Germinal center (tissue), 1 donor: Measurements from ENCODE around the gene YBEY.
"Not testable (repeated sequence)": the region's sequence is repeated elsewhere in the genome, so short reads cannot be mapped to it uniquely, and the experiment has no call there.

Source experiments
- DNase-seq: peaks from one replicate; pipeline ENCODE4 v3.0.0; 2012; ENCODE audit warnings: mixed read lengths, low spot score

YBEY gene, protein sequence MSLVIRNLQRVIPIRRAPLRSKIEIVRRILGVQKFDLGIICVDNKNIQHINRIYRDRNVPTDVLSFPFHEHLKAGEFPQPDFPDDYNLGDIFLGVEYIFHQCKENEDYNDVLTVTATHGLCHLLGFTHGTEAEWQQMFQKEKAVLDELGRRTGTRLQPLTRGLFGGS

DNA sequence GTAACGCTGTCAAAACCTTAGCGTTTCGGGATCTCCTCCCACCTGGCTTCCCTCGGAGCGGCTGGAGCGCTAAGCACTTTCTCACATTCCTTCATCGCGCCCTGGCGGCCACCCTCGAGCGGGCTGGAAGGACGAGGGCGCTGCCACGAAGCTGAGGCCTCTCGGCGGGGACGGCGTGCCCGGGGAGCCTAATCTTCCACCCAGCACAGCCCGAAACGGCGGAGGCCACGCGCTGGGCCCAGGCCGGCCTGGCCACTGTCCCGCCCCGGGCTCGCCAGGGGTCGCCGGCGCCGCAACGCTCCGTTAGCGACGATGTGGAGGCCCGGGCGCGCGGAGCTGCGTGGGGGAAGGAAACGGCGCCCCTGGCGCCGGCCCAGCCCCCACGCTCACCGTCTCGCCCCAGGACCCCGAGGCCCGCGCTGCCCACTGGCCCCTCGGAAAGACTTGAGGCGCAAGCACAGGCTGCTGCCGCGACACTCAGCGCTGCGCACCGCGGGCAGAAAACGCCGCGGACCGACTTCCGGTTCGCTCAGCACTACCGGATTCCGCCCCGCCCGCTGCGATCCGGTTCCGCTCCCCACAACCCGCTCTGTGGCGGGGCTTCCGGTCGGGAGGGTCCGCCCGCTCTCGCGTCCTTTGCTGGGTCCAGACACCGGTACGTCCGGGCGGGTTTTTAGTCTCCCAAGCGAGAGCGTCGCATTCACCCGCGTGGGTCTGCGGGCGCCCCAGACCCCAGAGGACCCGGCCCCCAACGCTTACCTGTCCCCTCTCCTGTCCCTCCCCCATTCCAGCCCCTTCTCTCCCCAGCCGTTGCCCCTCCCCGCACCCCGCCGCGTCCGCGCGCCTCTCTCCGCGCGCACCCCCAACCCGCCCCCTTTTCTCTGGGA is at the start of gene YBEY:
Gene YBEY, plus strand, starts transcription at position 582 of the 887 bp plus-strand sequence. CDS start 572 bp downstream, outside the sequence.
- peak; percentile 91 for DNase-seq

DNA sequence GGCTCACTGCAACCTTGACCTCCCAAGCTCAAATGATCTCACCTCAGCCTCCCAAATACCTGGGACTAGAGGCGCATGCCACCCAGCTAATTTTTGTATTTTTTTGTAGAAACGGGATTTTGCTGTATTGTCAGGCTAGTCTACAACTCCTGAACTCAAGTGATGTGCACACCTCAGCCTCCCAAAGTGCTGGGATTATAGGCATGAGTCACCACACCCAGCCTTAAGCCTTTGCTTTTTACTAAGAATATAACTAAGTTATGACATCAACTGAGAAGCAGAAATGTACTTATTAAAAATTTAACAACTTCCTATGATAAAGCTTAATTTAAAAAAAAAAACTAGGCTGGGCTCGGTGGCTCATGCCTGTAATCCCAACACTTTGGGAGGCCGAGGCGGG is 48.7 kb upstream of the YBEY start:
- DNase-seq: no peak

DNA sequence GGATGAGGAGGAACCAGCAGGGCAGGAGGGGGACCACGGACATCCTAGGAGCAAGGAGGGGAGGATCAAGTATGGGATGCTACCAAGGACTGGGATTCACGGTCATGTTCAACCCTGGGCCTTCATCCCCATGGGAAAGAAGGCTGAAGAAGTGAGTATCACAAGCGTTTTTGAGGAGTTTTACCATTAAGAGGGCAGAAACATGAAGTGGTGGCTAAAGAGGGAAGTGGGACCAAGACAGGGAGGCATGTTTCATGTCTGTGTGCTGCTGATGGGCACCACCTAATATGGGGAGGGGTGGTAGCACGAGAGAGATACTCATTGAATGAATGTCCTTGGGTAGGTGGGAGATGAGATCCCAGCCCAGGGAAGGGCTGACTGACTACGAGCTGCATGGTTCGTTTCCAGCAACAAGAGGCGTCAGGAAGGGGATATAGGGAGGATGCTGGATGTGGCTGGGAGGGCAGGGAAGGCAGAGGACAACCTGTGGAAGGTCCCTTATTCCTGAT is 46.3 kb upstream of the YBEY start:
- no peak for DNase-seq

DNA sequence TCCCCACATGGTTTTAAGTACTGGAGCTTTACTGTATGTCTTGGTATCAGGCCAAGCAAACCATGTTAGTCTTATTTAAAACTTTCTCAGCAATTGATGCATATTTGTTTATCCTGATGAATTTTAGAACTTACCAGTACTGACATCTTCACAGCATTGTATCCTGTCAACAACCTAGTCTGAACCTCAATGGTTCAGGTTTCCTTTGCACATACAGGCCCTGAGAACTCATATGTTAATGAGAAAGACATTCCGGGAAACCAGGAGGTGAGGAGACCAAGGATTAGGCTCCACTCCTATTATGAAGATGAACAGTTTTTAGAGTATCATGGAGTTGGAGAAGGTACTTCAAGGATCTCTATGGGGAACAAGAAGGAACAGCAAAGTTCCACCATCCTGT is 44.6 kb upstream of the YBEY start:
- DNase-seq: not testable (repeated sequence)

DNA sequence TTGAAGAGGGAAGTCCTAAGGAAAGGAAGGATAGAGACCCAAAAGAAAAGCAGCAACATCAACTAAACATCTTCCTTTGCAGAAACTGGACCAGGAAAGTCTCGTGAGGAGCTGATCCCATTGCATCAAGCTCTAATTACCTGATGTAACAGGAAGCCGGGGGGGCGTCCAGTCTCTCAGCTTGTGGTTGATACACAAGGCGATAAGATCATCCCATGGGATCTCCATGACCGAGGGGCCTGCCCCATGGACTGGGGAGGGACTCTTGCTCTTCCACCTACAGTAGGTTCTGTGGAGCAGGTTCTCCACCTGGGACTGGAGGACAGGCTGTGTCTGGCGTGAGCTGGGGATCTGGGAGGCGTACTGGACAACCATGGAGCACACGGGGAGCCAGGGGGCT is 42.8 kb upstream of the YBEY start:
- no peak for DNase-seq

DNA sequence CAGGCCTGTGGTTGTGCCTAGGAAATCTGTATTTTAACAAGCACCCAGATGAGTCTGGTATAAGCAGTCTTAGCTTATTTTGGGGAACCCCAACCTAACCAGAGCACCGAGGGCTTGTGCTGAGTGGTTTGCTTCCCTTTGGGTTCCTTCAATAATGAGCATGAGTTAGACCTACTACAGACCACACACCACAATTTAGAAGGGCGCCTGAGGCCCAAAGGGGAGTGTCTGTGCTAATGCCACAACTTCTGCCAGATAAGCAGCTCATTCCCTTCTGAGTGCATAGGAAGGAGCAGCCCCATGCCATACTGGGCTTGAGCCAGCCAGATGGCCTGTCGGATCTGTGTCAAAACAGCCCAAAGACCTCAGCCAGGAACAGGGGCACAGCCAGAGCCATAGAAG is 42.2 kb upstream of the YBEY start:
- no peak for DNase-seq

DNA sequence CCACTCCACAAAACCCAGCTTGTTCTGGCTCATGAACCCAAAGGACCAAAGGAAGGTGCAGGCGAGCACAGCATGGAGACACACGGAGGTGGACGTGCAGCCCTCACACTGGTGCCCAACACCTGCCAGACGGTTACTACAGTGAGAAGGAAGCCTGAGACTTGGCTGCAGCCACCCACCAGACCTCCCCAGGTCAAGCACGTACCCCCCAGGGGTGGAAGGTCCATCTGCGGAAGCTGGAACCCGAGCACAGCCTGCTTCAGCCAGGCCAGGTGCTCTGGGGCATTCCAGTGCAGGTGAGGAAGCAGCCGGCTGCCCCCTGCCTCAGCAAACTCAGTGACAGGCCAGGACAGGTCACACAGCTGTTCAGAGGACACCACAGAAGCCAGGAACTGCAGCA is 41.5 kb upstream of the YBEY start:
- DNase-seq: no peak

DNA sequence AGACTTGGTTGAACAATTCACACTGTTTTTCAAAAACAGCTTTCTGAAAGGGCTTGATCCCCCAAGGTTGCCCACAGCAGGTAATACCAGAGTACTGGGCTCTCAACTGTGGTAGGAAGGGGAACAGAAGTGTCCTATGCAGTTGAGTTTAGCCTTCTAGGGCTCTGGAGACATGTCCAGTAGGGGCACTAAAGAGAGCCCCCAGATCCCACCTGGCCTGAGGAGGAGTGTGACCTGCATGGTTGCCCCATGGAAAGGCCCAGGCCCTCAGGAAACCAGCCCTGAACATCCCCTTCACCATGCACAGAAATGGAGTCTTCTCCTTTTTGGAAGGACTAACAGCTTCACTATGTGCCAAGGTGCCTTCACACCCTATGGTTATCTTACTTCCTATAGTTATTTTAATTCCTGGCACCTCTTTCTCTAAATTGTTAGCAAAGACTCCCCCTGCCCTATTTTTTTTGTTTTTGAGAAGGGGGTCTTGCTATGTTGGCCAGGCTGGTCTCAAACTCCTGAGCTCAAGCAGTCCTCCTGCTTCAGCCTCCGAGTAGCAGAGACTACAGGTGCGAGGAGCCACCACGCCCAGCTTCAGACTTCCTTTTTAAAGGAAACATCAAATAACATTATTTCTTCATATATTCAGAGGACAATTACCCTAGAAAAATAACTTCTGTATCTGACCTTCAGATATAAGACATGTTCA is 40.8 kb upstream of the YBEY start:
- no peak for DNase-seq

DNA sequence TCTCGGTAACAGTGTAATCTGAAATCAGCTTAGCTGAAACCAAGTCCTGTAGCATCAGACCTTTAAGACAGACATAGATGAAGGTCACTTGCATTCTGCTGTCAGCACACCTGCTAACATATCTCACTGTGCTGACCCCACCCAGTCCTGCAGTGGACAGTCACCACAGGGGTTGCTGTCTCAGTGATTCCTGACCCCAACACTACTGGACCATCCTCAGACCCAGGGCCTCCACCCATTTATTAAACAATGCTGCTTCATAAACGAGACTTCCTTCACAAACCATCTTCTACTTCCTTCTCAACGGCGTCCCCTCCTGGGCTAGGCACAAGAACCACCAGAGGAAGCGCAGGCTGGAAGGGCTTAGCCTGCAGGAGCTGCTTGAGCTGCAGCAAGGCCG is 39.8 kb upstream of the YBEY start:
- no peak for DNase-seq

DNA sequence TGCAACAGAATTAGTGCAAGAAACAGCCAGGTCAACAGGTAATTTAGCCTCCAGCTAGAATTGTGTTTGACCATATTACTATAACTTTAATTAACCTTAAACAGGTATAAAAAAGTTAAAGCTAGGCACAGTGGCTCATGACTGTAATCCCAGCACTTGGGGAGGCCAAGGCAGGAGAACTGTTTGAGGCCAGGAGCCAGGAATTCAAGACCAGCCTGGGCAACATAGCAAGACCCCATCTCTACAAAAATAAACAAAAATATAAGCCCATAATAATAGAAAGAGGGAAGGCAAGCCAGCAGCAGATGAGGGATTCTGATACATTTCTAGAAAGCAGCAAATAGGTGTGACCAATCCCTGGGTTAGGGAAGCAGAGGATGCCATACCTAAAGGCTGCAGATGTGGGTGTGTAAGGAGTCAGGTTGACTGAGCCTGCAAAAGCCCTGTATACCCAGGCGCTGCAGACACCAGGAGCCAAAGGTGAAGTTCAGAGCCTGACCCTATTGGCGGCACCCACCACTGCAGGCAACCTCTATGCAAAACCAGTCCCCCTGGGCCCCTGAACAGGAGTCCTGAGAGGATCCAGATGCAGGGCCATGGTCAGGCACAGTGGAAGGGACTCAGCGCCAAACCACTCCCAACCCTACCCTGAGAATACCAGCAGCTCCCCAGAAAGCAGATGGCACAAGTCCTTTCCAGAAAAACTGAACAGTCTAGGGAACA is 38.3 kb upstream of the YBEY start:
- no peak for DNase-seq

DNA sequence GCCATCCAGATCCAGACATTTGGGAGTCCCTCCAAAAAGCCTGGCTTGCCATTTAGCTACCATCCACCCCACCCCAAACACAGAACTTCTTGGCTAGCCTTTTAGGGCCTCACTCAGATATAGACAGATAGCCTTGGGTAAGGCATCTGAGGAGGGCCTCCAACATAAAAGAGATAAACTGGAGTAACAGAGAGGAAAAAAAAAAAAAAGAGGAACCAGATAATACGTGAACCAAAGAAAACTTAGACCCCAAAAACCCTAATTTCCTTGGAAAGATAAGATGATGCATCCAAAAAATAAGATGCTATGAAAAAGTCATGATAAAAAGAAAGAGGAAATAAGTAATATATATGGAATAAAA is 37.7 kb upstream of the YBEY start:
- no peak for DNase-seq

DNA sequence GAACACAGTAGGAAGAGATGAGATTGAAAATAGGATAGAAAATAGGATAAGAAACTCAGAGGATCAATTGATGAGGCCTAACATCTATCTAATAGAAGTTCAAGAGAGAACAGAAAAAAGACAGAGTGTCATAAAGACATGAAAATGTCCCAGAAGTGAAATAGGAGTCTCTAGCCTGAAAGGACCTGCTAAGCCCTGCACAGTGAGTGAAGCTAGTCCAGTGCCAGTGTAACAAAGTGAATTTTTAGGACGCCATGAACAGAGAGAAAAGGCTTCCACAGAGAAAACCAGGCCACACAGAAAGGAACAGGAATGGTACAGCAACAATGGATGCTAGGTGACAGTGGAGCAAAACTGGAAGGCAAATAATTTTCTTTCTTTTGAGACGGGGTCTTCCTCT is 37.3 kb upstream of the YBEY start:
- no peak for DNase-seq

DNA sequence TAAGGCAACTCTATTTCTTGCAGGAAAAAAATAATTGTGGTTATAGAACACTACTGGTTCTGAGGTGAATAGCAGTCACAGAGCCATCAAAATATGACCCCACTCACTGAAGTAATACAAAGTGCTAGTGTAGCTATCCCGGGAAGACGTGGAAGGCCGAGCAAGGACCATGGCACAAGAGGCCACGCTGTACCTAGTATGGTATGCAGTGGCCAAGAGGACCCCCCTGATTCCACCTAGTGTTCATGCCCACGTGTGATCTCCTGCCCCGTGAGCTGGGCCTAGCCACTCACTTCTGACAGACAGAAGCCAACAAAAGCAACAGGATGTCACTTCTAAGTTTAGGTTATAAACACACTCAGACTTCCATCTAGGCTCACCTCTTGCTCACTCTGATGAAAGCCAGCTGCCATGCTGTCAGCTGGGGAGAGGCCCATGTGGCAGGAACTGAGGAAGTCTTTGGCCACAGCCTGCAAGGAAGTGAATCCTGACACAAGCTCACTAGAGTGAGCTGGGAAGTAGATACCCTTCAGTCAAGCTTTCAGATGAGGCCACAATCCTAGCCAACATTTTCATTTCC is 35.9 kb upstream of the YBEY start:
- no peak for DNase-seq

DNA sequence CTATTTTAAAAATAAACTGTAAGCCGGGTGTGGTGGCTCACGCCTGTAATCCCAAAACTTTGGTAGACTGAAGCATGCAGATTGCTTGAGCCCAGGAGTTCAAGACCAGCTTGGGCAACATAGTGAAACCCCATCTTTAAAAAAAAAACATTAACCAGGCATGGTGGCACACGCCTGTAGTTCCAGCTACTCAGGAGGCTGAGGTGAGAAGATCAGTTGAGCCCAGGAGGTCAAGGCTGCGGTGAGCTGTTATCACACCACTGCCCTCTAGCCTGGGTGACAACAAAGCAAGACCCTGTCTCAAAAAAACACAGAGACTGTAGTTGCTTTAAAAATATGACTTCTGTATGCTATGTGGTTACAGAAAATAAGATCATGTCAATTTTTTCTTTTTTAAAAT is 33.3 kb upstream of the YBEY start:
- no peak for DNase-seq

DNA sequence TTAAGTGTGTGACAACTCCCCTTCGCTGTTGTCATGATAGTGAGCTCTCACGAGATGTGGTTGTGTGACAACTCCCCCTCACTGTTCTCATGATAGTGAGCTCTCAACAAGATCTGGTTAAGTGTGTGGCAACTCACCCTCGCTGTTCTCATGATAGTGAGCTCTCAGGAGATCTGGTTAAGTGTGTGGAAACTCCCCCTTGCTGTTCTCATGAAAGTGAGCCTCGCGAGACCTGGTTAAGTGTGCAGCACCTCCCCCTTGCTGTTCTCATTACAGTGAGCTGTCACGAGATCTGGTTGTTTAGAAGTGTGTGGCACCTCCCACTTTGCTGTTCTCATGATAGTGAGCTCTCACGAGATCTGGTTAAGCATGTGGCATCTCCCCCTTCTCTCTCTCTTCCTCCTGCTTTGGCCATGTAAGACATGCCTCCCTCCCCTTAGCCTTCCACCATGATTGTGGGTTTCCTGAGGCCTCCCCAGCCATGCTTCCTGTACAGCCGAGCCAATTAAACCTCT is 32.5 kb upstream of the YBEY start:
- no peak for DNase-seq

DNA sequence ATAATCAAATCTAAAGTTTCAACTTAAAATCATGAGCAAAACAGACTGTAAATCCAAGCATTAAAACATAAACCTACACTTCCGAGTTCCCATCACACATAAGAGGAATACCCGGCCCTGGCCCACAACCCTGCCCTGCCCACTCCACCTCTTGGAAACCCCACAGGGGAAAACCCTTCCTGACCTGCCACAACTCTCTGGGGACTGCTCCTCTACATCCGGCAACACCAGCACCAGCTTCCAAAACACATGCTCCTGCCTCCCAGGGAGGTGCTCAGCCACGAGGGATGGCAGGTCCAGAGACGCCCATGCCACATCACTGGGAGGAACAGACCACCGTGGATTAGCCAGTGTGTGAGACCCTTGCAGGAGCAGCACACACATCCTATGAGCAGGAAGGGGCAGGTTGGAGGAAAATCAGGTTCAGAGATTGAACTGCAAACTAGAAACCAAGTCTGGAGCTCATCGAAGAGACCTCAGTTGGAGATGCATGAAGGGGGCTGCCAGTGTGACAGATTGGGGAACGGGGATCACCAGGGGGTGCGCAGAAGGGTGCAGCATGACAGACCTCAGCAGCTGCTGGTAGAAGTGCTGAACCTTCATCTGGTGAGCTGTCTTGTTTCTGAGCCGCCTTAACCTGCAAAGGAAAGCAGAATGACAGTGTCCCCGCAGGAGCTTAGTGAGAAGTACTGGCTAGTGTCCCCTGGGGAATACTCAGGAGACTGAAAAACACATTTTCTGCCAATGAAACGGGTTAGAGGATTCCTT is 31.8 kb upstream of the YBEY start:
- no peak for DNase-seq

DNA sequence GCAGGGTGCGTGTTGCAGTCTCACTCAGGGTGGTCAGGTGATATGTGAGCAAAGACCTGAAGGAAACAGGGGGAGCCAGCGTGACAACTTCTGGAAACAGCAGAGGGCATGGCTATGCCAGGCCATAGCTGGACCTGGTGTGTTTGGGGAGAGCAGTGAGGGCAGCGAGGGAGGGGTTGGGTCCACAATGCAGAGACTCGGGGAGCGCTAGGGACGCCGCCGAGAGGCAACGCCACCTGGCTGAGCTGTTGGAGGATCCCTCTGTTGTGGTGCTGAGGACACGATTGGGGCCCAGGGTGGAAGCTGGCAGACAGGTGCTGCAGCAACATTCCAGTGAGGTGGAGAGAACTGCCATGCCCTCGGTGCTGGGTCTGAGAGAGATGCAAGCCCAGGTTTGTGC is 31.0 kb upstream of the YBEY start:
- no peak for DNase-seq

DNA sequence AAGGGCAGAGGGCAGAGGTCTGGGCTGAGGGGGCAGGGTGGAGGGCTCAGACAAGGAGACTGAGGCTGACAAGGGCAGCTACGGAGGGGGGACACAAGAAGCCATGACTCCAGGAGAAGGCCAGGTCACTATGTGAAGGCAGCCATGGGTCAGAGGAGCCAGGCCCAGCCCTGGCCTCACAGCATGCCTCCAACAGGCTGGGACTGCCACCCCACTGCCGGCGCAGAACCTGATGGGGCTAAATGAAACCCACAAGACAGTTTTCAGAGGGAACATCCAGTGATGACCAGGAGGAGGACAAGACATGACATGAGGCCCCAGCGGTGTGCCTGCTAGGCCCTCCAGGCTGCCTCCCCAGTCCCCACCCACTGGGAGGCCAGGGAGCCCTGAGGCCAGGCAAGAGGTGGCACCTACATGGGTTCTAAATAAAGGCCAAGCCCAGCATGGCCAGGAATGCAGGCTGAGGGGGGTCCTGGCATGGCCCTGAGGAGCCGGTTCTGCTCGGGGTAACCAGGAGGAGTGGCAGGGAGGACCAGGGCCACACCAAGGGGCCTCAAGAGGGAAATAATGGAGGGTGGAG is 30.3 kb upstream of the YBEY start:
- no peak for DNase-seq

DNA sequence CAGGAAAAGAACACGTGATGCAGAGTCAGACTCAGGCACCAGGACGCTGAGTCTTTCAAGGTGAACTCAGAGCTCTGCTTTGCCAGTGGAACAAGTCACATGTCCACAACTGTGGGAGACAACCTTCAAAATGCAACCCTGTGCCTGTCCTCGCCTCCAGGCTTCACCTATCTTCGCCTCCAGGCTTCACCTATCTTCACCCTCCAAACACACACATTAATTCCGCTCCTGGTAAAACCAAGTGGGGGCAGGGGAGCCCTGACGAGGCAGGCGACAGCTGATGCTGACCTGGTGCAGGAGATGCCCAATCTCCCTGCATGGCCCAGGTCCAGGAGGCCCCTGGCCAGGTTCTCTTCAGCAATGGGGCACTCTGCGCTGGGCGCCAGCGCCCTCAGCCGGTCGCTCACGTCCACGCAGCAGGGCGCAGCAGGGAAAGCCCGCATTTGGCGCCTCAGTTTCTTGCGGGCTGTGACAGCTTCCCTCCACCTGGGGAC is 29.6 kb upstream of the YBEY start:
- DNase-seq: no peak

DNA sequence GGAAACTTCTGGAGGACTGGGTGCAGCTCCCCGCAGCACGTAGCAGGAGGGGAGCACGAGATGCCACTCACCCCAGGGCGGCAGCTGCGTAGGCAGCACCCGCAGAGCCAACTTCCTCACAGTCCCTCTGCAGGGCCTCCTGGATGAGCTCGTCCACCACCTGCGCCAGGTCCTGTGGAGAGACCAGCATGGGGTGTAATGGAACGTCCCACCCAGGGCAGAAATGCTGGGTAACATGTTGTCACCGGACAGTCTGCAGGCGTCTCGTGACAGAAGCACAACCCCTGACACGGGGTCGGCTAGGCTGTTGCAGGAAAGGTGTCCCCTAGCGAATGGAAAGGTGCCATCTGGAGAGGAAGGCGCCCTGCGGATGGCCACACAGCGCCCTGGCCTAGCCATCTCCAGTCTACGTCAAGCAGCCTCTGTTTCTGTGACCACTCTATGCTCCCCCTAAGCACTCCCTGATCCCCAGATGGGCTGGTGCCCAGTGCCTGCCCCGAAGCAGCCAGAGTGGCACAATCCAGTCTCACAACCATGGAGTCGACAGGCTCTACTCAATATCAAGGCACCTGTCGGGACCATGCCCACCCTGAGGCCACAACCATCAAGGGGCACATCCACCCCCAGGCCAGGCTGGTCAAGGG is 22.0 kb upstream of the YBEY start:
- DNase-seq: no peak
